ENCODE results near the gene PDXK. TPM values are rescaled to one million over a fixed set of nuclear protein-coding genes. Genes with fewer than 3 reads are reported as not detected.

PDXK gene
- total and polyA plus RNA-seq, 2 of the 13 experiments (the other 11 are each of a cell fraction or from before 2014, with no cell fraction given) = 114 to 184 TPM

GRCh38 chr21:43741423-43742096, 22.6 kb downstream of the PDXK start:
- DNase-seq (ENCODE audit: low spot score) (no peak), FAIRE-seq (no peak), ATAC-seq (no peak; the same call in 2 of the 3 replicates)
- 92% methylated on average over 12 of the region's 28 CpGs for WGBS (ENCODE audit: low lambda C conversion rate)
- Histone ChIP-seq H3K4me1 (ENCODE audit: insufficient read depth, low read length) (peaks cover 23% of the 10 kb centered on the region), H2AFZ (ENCODE audit: low read length) (no peak overlapping the region), H3K27ac (ENCODE audit: extremely low read length, insufficient read depth, low read length) (no peak overlapping the region), H3K27me3 (ENCODE audit: control insufficient read depth in 1 of 2, insufficient read depth in 2 of 2, low read length in 2 of 2) (no peaks in the 10 kb centered on the region), H3K4me2 (ENCODE audit: low read depth, low read length) (no peak overlapping the region), H3K4me3 (replicated peaks in 1 of 3; ENCODE audit: insufficient read depth in 1 of 3, low read depth in 2 of 3, low read length in 3 of 3) (no peak overlapping the region), H3K36me3 (replicated peaks in 1 of 2; ENCODE audit: control insufficient read depth in 1 of 2, insufficient read depth in 2 of 2, low read length in 2 of 2) (peaks cover 20 to 40% of the 10 kb centered on the region in 2 experiments), H3K79me2 (ENCODE audit: insufficient read depth, low read length) (peaks cover 6% of the 10 kb centered on the region), H3K9ac (ENCODE audit: insufficient read depth, low read depth, low read length) (no peak overlapping the region), H3K9me3 (ENCODE audit: low read length) (no peaks in the 10 kb centered on the region), H4K20me1 (ENCODE audit: insufficient read depth, low read length) (peaks cover 2% of the 10 kb centered on the region; the same call in 1 of the 2 replicates)
- ChIA-PET CTCF (ENCODE audit: low intra/inter-chr PET ratio, low total read pairs) (no interaction called here), POLR2A (no interaction called here)
- in situ Hi-C loops (cut with HindIII; ENCODE audit: extremely low pct_ligation_motif_present, low pct_unique_long_range_greater_than_20kb) = no loop called here
- no TSS peak for BruUV-seq (replicated peaks)
- TF ChIP-seq AGO2 (optimal IDR thresholded peaks at IDR 0.05; ENCODE audit: low read depth, low read length) = peak; percentile 18
- no peak for TF ChIP-seq SIN3B (IDR thresholded peaks at IDR 0.05; ENCODE audit: low read length)
- TF ChIP-seq ZGPAT (CRISPR knock-in tag; IDR thresholded peaks at IDR 0.05) = no peak
- TF ChIP-seq CREB1 (IDR thresholded peaks at IDR 0.05) = no peak
- no peak for TF ChIP-seq CREB1 (CRISPR knock-in tag; IDR thresholded peaks at IDR 0.05)
- intact Hi-C loops (cut with micrococcal nuclease; ENCODE audit: unreplicated experiment) = no loop called here

- intact Hi-C loops (cut with micrococcal nuclease; ENCODE audit: unreplicated experiment) = no loop called here
- no peak for TF ChIP-seq KDM2A (CRISPR knock-in tag; IDR thresholded peaks at IDR 0.05; ENCODE audit: borderline replicate concordance, low read depth)
- peak; percentile 34 for TF ChIP-seq AGO2 (optimal IDR thresholded peaks at IDR 0.05; ENCODE audit: low read depth, low read length)
- no peaks in the 10 kb centered on the region for H3K27me3 ChIP-seq (ENCODE audit: control insufficient read depth in 1 of 2, insufficient read depth in 2 of 2, low read length in 2 of 2)
- no peaks in the 10 kb centered on the region for H3K4me1 ChIP-seq (ENCODE audit: insufficient read depth, low read length)
- H3K36me3 ChIP-seq (replicated peaks in 1 of 2; ENCODE audit: control insufficient read depth in 1 of 2, insufficient read depth in 2 of 2, low read length in 2 of 2) = peaks cover 28 to 53% of the 10 kb centered on the region in 2 experiments
- H2AFZ ChIP-seq (ENCODE audit: low read length) = no peak overlapping the region
- WGBS (ENCODE audit: low lambda C conversion rate) = 100% methylated on average over 7 of the region's 8 CpGs
- no peak overlapping the region for H3K27ac ChIP-seq (ENCODE audit: extremely low read length, insufficient read depth, low read length)
- no peak for DNase-seq (ENCODE audit: low spot score)
- H3K79me2 ChIP-seq (ENCODE audit: insufficient read depth, low read length) = no peaks in the 10 kb centered on the region
- H4K20me1 ChIP-seq (ENCODE audit: insufficient read depth, low read length) = 0 out of 2 replicates have a peak, but pooled peaks cover 2% of the 10 kb centered on the region
- FAIRE-seq = no peak
- ChIA-PET POLR2A (no interaction called here), CTCF (ENCODE audit: low intra/inter-chr PET ratio, low total read pairs) (no interaction called here)
- H3K9me3 ChIP-seq (ENCODE audit: low read length) = no peaks in the 10 kb centered on the region
- no peak for ATAC-seq
- no peak overlapping the region for H3K9ac ChIP-seq (ENCODE audit: insufficient read depth, low read depth, low read length)
- in situ Hi-C loops (cut with HindIII; ENCODE audit: extremely low pct_ligation_motif_present, low pct_unique_long_range_greater_than_20kb) = no loop called here
- BruUV-seq (replicated peaks) = no TSS peak
- H3K4me2 ChIP-seq (ENCODE audit: low read depth, low read length) = no peak overlapping the region
- no peak overlapping the region for H3K4me3 ChIP-seq (replicated peaks in 1 of 3; ENCODE audit: insufficient read depth in 1 of 3, low read depth in 2 of 3, low read length in 3 of 3)
Observed at GRCh38 chr21:43743947-43744346, 25.0 kb downstream of the PDXK start.

All from HepG2 (cell line).